ENCODE results near the gene BCAS3.

Gene BCAS3

DNA sequence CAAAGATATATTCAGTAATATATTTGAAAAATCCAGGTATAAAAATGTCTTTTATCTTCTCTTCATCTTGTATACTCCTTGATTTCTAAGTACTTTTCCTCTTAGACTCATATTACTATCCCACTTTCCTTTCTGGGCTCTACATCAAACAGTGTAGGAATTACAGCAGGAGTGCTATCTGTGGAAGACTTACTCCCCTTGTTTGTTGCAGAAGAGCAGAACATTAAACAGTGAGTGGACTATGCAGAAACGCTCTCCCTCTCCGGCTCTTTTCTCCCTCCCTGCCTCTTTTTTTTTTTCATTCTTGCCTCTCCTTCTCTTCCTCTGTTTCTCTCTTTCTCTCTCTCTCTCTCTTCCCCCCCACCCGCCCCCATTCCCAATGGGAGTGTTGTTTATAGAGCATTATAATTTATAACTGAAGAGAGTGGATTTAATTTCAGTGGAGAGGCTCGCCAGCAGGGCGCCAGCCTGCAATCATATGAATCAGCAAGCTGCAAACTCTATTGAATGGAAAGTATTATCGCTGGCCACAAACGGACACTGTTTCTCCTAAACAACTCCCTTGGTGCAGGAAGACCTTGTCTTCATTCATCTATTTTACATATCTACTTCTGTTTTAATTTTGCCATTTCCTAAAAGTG is 479.7 kb downstream of the BCAS3 start:
- DNase-seq (ENCODE audit: low spot score) = no peak

DNA sequence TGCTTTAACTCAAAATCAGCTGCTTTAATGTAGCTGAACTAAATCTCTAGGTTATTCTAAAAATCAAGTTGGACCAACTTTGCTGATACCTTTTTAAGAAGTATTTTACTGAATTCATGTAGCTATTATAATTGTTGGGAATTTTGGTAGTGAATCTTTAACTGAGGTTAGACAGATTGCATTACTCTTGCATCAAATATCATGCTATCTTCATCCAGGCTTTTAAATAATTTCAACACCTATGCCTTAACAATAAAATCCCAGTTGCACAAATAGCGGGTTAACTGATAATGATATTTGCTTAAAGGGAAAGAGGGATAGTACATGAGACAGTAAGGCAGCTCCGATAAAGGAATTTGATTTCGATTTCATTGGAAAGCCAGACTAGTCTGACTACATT is 480.7 kb downstream of the BCAS3 start:
- DNase-seq (ENCODE audit: low spot score) = no peak

DNA sequence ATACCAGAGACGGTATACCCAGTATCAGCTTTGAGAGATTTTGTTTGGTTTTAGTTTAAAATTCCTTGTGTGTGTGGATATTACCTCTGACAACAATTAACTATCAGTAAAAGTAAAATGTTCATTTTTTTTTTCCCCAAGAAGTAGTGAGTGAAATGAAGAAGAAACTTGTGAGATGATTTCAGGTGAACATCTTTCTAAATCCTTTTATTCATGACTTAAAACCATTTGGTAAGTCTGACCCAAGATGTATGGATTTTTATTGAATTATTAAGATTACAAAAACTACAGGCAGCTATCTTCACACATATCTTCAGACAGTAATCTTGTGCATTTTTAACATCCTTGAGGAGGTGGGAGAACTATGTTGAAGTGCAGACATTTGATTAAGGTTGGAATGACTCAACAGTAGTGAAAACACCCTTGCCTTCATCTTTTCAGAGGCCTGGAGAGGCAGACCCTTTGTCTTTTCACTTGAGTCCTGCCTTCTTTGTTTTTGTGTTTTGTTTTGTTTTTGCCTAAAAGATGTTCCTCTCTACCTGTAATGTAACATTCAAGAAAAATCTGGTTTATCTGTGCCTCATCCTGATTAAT is 481.7 kb downstream of the BCAS3 start:
- no peak for DNase-seq (ENCODE audit: low spot score)

DNA sequence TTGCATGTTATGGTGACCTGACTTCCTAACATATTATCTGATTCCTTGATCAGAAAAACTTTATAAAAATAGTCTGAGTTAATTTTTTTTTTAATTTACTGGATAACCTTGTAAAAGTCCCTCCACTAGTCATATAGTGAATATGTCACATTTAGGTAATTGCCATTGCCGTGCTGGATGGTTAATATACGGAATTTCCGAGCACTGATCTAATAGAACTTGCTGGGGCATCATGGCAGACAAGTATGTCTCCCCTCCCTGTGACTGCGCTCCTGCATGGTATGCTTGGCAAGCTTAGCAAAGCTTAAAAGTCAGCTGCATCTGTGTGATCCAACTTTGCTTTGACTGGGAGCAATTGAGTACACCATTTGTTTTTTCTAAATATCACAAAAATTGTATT is 482.6 kb downstream of the BCAS3 start:
- no peak for DNase-seq (ENCODE audit: low spot score)

DNA sequence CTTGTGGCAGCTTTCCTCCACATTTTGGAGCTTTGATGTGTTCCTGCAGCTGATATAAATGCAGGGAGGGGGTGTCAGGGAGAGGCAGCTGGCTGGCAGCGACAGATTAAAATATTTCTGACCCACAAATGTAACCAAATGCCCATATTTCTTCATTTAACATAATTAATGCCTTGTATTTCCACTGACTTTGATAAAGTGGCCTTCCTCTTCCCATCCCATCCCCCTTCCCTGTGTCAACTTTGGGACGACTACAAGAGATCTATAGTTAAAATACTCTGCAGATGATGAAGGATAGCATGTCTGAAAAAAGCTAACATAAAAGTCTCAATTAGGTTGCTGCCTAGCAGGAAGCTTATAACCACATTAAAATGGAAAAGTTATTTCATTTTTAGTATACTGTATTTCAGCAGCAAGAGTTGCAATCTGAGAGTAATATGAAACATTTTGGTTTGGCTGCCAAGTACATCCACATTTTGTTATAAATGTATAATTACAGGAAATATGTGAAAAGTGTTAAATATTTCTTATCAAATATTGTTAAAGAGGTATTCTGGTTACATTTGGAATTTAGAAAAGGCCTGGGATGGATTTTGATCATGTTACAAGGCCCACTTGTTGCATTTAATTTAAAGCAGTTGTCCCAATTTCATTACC is 483.3 kb downstream of the BCAS3 start:
- DNase-seq (ENCODE audit: low spot score) = no peak

DNA sequence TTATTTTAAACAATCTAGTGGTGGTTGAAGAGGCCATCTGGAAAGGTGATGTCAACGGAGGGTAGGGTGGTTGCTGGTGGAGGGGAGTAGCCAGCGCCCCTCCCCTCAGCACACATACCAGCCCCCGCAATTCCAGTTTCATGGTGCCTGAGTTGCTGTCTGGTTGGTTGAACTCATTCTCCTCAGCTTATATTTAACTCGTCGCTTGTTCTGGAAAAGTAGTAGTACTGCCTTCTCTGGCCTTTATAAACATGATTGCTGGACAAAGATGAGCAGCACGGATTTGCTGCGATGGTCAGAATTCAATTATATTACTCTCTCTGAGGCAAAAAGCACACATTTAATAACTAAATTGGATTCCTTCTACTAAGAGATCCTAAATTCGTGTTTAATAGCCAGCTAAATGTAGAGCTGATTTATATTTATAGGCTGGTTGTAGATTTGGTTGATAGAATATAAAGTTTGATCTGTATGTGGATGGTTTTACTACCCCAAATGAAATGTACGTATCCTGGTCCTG is 484.0 kb downstream of the BCAS3 start:
- no peak for DNase-seq (ENCODE audit: low spot score)

DNA sequence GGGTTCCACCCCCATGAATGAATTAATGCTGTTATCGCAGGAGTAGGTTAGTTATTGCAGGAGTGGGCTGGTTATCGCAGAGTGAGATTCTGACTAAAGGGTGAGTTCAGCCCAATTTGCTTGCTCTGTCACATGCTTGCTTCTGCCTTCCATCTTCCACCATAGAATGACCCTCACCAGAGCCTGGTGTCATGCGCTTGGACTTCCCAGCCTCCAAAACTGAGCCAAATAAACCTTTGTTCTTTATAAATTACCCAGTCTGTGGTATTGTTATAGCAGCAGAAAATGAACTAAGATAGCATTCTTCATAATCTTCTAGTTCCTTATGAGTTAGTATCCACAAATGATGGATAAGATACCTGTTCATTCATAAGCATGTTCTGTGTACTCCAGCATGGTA is 486.9 kb downstream of the BCAS3 start:
- DNase-seq (ENCODE audit: low spot score) = no peak

DNA sequence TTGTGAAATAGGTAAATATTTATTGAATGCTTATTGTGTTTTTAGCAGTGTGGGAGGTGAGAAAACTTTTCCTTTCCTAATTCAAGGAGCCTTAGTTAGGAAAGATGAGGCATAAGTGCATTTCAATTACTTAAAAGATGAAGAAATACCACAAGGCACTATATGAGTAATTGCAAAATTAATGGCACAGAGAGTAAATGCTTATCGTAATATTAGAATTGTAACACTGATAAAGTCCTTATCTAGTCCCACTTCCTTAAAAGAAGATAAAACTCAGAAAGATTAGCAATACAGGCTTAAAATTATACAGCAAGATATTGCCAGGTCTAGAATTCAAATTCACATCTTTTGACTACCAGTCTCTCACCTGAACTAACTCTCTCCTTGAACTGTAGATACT is 489.4 kb downstream of the BCAS3 start:
- no peak for DNase-seq (ENCODE audit: low spot score)

DNA sequence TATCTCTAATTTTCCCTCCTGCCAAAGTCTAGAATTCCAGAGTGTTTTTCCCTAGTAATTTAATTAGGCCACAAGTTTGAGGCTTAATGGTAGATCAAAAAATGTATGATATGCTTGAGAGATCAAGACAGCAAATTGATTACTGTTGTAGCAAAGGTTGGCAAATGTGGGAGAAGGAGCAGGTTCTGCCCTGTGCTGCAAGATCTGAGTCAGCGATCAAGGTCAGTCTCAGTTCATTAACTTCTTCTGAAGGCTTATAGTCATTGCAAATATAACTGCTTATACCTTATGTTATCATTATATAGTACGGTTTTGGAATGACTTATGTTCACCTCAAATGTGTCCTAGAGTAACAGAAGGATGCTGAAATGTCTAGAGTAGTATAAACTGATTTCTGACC is 490.9 kb downstream of the BCAS3 start:
- no peak for DNase-seq (ENCODE audit: low spot score)

DNA sequence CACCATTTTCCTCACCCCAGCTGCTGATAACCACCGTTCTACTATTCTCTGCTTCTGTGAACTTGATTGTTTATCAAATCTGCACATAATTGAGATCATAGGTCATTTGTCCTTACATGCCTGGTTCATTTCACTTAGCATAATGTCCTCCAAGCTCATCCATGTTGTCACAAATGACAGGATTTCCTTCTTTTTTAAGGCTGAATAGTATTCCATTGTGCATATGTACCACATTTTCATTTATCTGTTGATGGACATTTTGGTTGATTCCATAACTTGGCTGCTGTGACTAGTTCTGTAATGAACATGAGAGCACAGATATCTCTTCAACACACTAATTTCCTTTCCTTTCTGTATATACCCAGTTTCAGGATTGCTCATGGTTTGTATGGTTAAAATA is 496.7 kb downstream of the BCAS3 start:
- DNase-seq (ENCODE audit: low spot score) = no peak

DNA sequence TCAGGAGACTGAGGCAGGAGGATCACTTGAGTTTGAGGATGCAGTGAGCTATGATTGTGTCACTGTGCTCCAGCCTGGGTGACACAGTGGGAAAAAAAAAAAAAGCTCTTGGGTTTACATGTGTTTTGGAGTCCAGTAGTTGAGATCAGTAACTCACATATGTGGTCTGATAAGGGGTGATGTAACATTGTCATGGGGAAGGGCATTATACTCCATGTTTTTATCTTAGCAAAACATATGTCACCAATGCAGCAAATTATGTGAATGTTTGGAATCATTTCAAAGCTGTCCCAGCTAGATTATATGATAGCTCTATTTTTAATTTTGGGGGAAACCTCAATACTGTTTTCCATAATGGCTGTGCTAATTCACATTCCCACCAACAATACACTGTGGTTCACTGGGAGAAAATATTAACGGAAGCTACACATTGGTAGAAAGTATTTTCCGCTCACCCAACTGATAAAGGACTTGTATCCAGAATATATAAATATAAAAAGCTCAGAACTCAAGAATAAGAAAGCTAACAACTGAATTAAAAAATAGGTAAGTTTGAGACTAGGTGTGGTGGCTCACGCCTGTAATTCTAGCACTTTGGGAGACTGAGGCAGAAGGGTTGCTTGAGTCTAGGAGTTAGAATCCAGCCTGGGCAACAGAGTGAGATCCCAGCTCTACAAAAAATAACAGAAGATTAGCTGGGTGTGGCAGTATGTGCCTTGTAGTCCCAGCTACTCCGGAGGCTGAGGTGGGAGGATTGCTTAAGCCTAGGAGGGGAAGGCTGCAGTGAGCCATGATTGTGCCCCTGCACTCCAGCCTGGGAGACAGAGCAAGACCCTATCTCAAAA is 497.9 kb downstream of the BCAS3 start:
- DNase-seq (ENCODE audit: low spot score) = no peak

DNA sequence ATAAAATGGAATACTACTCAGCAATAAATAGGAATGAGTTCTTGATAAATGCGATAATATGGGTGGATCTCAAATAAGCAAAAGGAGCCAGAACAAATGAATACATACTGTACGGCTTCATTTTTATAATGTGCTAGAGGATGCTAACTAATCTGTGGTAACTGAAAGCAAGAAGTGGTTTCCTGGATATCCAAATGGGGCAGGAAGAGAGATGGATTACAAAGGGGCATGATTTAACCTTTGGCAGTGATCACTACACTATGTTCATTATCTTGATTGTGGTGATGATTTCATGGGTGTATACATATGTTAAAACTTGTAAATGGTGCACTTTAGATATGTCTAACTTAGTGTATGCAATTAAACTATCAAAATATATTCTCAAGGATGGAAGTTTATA is 499.7 kb downstream of the BCAS3 start:
- no peak for DNase-seq (ENCODE audit: low spot score)

DNA sequence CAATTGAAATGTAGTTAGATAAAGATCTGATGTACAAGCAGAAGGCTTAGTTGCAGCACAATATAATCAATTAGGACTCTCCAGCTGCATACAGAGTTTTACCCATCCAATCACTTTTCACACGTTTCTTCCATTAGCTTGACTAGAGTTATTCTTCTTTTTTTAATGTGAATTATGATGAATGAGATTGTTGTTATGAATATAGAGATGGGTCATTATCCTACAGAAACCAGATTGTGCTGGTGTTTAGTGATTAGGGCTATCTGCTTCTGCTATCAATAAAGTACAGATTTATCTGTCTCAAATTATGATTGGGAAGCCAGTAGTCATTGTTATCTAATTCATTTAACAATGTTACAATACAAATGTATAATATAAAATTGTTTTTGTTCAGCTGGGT is 500.6 kb downstream of the BCAS3 start:
- no peak for DNase-seq (ENCODE audit: low spot score)

DNA sequence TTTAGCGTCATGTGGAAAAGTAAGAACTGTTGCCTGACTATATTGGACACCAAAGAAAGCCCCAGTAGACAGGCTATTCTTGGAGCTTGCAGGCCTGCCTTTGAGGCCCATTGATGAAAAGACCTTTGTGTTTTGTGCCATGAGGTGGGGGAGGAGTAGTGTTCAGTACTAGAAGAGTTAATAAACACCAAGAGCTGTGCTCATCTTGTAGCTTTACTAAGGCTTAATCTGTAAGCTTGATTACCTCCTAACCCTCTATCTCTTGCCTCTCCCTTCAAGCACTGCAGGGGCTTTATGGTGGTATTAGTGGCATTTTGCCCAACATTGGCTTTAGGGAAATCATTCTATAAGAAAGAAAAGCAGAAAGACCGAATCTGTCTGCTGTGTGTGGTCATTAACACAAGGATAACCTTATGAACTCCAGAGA is 501.7 kb downstream of the BCAS3 start:
- no peak for DNase-seq (ENCODE audit: low spot score)

DNA sequence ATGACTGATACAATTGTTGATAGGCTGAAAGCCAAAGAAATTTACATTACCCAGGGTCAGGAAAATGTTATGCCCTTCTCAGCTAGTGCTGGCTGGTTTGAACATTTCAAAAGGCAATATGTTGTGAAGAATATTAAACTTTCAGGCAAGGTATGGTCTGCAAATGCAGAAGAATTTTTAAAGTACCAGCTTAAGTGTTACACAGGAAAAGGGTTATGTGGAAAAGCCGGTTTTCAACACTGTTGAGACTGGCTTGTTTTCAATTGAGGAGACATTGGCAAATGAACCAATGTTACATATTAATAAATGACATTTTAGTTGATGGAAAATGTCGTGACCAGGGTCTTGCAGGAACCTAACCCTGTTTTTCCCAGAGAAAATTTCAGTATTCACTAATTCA is 506.1 kb downstream of the BCAS3 start:
- DNase-seq (ENCODE audit: low spot score) = no peak

DNA sequence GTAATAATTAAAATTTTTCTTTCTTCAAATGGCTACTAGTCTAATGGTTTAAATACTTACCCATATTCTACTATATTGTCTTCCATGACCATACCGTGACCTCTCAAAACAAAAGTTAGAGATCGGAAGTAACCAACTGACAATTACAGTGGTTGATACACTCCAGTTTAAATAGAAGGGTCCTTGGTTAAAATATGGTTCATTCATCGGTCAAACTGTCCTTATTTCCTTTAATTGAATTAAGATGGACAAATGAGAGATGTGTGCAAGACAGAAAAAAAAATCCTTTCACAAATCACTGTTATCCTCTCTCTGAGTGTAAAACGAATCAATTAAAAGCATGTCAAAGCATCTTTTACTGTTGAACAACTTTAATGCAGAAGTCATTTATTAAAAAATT is 507.7 kb downstream of the BCAS3 start:
- DNase-seq (ENCODE audit: low spot score) = no peak

DNA sequence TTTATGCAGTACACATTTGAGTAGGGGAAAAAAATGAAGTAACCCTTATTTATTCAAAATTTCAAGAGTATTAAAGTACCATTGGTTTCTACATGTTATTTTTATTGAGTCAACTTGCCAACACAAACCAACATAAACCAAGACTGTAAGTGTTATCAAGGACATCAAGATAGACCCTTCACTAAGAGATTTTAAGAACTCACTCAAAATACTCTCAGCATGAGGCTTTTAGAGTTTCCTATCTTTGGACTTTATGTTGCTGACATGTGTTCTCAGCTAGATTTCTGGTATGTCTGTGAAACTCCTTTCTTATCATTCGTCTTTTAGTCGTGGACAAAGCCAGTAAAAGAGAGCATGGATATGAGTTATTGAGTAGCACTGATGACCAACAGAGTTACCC is 509.4 kb downstream of the BCAS3 start:
- DNase-seq (ENCODE audit: low spot score) = no peak

DNA sequence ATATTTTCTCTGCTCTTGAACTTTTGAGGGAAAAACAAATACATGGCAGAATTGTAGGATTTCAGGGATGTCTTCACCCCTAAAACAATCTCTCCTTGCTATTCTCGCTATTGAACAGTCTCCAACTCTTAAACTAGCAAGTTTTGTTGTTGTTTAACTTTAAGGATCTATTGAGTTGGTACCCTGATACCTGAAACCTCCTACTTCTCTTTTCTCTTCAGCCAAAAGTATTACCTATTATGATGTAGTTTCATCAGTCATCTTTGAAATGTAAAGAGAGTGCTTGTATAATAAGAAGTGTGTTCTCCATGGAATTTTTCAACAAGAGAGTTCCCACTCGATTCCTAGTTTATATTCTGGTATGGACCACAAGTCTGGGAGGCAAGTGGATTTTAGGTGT is 510.4 kb downstream of the BCAS3 start:
- DNase-seq (ENCODE audit: low spot score) = no peak

DNA sequence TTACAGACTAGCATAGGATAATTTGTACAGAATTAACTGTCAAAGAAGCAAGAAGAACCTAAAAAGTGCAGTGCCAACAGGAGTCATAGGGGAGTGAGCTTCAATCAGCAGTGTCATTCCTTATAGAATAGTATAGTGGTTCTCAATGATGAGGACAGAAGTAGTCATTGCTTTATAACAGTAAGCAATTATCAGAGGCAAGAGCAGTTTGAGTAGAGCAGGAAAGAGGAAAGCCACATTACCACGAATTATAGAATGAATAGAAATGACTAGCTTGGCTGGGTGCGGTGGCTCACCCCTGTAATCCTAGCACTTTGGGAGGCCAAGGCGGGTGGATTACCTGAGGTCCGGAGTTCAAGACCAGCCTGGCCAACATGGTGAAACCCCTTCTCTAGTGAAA is 512.3 kb downstream of the BCAS3 start:
- no peak for DNase-seq (ENCODE audit: low spot score)

DNA sequence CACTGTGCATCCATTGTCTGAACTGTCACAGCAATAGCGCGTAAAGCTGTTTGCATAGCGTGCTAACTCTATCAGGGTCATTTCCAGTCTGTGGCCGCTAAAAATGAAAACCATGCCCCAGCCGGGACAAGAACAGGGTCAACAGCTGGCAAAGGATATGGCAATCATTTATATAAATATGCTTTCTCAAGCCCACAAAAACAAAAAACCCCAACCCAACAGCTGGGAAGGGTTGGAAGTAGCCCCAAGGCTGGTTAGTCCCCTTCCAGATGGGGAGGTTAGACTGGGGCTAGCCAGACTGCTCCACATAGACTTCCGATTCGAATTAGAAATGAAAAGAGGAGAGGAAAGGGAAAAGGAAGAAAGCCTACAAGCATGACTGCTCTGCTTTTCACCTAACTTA is 518.7 kb downstream of the BCAS3 start:
- no peak for DNase-seq (ENCODE audit: low spot score)

DNA sequence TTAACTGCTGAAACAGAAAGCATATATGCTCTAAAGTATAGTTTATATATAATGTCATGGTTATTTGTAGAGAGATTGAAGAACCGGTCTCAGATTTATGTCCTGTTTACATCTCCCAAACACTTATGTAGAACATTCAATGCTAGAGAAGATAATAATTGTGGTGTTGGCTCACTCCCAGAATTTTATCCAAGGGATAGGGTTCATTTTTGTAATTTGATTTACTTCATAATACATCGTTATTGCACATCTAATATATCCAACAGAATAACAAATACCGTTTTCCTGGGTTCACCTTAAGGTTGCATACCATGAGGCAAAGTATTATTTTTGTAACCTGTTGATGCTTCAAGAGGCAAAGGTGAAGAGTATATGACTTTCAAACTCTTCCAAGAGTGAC is 519.1 kb downstream of the BCAS3 start:
- no peak for DNase-seq (ENCODE audit: low spot score)

DNA sequence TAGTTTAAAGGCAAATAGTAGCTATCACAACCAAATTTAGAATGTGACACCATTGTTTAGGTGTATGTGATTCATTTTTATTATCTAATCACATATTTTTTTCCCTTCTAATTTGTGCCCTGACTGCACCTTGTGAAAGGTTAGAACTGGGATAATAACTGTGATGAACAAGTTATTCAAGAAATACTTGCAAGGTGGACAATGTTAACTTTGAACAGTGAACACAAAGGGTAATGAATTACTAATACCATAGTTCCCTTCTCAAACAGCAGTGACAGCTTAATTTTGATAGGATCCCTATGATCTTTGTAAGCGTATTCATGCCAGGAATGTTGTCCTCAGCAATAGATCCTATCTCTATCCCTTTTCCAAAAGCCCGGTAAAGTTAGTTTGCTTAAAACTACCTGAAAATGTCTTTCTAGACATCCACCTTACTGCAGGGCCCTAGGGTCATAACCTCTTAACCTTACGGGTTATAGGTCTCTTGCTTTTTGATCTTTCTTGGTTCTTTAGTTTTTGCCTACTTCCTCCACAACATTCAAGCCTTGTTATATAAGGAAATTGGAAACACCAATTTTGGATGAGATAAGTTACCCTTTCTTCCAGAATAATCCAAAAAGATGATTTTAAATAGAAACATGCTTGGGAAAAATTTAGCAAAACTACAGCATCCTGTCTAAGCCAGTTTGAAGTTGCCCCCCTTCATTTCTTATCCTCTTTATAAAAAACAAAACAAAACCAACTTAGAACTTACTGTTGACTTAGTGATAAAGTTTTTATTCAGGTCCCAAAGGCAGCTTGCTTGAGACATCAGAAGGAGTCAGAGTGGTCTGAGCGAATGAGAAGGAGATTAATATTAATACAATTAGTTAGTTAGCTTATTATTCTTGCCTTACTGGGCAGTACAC is 522.0 kb downstream of the BCAS3 start:
- no peak for DNase-seq (ENCODE audit: low spot score)
